GM18498 (cell line): ENCODE results near the gene DNAH5.

Experiments
- ATAC-seq: cut with Tn5 transposase; IDR thresholded peaks from one replicate; pipeline ENCODE4 v1.9.1; 2021; ENCODE audit warnings: mild to moderate bottlenecking, moderate library complexity; ENCODE audit not compliant: unreplicated experiment

The DNAH5 gene

DNA sequence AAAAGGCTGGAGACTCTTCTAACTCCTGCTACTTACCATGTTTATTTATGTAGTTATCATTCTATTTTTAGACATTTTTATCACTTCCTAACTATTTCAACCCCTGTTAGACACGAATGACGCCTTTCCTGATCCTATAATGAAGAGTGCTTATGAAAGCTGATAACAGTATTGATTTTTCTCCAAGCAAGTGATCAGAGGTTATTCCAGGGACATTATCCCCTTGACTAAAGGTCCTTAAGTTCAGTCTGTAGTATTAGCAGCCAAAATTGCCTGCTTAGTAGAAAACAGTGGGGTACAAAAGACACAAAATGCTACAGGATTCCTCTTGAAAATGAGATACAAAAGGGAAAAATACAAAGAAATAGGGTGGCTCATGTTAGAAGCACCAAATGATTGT lies 235.6 kb downstream of the DNAH5 start:
- no peak for ATAC-seq

DNA sequence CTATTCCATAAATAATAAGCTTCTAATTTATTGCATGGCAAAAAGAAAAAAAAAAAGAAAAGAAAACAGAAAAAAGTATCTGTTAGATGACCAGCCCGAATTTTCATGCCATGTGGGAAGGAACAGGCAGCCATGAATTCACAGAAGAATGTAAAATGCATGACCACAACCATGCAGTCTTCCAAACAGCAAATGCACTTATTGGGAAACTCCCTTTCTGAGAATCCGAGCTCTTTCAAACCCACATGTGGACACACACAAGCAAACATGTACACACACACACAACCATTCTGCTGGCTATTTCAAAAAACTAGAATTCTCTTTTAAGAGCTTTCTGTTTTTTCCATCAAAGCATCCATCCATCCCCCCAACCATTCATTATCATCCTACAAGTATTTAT lies 236.1 kb downstream of the DNAH5 start:
- ATAC-seq, result no peak

DNA sequence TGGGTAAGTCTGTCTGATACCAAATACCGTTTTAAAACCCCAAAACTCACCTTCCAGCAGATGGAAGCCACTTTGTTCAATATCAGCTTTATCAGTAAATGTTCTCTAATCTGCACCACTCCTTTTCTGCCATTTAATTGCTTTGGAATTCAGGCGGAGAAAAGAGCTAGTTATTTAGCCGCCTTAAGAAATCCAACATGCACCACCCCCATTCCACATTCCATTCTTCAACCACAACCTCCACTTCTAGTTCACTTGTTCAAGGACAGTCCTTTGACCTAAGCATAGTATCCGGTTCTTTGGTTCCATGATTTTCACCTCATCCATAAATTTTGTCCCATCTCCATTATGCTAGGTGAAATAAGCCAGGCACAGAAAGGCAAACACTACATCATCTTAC lies 240.1 kb downstream of the DNAH5 start:
- ATAC-seq, result no peak

DNA sequence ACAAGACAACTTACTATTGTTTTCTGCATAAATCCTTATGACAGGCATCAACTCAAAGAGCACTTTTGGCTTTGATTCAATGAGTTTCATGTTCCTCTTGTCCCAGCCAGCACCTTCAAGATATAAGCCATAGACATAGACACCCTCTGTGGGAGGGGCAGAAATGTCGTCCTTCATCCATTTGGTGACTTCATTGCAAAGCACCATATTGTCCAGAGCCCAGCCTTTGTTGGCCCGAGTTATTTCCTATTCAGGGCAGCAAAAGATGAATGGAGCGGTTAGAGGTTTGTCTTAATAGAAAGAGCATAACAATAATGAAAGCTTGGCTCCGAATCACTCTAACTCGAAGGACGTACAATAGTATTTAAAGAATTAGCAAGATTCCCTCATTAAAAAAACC lies 243.9 kb downstream of the DNAH5 start:
- no peak for ATAC-seq

DNA sequence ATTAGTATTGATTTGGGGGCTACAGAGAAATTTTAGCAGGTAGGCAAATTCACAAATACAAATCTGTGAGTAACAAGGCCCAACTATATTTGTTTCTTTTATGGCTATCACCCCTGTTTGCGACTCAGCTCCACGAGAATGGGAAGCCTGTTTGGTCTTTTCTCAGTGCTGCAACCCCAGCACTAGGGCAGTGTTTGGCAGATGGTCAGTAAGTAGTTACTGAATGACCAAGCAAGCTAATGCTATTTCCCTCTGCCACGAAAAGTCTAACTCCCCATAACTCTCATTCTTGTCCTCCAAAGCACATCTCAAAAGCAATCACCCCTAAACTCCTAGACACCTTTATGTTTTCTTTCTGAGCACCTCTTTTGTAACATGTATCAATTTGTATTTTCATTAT lies 245.6 kb downstream of the DNAH5 start:
- ATAC-seq, result no peak

DNA sequence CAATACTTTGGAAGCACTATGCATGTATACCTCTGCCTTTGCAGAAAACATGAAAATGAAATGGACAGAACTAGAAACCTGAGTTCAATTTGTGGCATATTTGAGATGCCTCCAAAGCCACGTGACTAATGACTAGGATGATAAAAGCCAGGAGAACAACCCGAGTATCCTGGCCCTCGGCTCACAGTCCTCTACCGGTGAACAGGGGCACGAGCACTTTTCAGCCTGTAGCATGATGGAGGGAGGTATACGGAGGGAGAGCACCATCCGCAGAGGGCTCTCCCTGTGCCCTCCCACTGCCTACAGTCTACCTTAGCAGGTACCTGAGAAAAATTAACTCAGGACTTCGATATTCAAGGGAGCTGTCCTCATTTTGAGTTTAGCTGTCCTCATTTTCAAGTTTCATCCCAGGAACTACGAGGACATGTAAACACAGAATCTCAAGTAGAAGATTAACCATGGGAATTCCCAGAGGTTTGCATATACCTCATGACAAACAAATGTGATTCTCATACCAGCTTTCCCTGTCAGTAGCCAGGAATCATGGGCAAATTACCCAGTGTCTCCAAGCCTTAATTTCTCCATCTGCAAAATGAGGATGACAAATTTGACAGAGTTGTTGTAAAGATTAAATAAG lies 249.3 kb downstream of the DNAH5 start:
- no peak for ATAC-seq

DNA sequence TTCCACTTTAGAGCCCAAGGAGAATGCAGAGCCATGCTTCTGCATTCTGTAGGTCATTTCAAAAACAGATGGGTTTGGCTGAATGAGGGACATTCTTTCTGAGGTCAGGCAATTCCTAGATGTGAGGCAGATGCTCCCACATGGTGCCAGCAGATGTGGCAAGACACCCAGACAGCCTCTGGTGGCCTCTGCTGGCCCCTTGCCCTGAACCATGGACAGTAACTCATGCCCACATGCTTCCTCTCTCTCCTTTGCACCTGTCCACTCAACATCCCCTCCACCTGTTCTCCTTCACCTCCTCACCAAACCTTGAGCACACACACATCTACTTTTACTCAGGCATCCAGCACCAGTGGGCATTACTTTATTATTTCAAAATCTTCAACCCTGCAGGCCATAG lies 252.3 kb downstream of the DNAH5 start:
- no peak for ATAC-seq

DNA sequence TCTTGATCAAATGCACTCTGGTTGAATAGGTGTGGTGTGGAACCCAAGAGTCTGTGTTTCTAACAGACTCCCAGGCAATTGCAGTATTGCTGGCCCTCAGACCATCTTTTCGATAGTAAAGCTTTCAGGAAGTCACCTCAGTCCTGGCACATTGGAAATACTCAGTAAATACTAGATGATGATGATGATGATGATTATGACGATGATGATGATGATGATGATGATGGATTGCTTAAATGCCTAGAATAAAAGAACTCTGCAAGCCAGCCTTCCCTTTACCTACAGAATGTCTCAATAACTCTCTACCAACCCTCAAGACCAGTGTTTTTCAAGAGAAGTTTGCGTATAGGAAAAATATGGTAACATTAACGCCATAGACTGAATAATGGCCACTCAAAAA lies 268.0 kb downstream of the DNAH5 start:
- no peak for ATAC-seq

DNA sequence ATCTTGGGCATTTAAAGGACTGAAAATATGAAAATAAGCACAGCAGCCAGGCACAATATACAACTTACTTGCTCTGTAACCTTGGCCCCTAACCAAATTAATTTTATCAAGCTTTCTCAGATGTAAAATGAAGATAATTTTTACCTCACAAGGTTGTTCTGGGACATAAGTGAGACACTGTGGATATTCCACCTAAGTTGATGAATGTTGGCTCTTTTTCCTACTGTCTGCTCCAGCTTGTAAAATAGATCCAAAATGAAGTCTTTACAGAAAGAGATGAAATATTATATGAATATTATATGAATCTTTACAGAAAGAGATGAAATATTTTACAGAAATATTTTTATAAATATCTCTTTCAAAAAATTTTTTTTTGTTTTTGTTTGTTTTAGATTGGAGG lies 270.1 kb downstream of the DNAH5 start:
- ATAC-seq, result no peak

DNA sequence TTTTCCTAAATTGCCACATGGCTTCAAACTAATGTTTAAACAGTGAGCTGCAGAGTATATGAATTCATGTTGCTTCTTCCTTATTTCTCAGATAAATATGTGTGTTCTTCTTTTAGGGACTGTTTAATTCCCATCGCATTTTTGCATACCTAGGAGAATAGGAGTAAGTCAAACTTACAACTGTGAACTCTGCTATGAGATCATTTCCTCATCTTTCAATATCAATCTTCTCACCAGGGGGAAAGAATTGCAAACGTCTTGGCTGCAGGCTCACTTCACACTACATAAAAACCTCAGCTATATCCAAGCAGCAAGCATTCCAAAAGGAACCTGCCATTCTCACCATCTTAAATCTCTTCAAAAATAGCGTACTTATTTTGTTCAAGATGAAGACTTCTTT lies 271.0 kb downstream of the DNAH5 start:
- ATAC-seq, result no peak

DNA sequence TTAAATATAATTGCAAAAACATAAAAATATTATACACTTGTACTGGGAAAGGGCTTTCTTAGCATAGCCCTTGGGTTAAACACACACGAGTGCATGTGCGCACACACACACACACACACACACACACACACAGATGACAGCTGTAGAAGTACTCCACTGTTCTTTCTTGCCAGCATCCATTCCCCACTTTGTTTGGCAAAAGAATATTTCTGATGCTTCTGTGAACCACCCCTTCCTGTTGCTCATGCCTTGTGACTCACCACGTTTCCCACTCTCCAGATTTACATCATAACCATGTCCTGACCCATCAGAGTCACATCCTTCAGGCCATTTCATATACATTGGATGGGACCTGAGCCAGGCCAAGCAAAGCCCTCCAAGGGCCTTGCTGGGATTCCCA lies 280.1 kb downstream of the DNAH5 start:
- ATAC-seq, result no peak

DNA sequence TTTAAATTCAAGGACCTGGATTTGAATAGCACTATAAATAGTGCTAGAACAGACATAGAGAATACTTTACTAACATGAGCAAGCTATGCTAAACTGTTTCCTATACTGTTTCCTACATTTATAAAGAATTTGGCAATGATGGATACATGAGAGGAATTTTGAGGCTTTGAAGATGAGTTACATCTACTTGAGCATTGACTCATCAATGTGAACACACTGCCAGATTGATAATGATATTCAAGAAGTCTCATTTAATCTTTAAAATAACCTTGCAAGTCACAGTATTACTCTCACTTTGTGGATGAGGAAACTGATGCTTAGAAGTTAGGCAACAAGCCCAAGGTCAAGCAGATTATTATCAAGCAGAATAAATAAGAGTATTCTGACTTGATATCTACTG lies 281.9 kb downstream of the DNAH5 start:
- no peak for ATAC-seq

DNA sequence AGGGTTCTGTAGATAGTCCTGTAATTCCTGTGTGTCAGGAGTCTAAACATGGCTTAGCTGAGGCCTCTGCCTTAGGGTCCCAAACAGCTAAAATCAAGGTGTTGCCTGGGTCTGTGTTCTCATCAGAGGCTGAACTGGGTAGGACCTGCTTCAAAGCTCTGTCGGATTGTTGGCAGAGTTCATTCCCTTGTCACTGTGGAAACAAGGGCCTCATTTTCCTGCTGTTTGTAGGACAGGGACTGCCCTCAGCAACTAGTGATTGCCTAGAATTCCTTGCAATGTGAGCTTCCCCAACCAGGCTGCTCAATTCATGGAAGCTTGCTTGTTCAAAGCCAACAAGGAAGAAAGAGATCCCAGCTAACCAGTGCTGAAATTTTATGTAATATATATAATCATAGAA lies 283.2 kb downstream of the DNAH5 start:
- no peak for ATAC-seq

DNA sequence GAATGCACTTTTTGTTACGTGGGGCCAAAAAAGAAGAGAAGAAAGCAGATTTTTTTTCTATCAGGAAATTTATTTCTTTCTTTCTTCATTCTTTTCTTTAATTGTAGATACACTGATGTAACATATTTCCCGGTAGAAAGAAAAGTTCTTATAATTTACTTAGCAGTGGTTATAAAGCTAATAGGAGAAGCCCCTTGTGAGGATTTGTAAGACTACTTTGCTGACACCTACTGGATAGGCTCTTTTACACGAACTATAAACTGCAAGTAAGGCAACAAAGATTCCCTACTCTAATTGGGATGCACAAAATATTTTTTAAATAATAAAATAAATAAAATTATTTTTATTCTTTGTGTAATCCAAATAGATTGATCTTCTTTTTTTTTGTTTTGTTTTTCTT lies 284.4 kb downstream of the DNAH5 start:
- no peak for ATAC-seq

DNA sequence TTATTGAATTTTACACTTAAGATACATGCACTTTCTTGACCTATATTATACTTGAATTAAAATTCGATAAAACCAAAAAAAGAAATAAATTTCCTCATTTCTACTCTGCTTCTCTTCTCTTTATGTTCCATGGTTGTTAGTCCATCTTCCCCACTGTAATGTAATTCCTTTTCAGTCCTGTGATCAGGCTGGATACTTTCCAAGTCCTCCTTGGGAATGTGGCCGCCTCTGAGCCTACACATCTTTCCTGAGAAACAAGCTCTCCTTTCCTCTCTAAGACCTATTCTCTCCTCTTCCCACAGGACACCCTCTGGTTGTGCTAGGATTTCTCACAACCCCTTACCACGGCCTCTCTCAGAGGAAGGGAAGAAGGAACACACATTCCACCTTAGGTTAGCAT lies 285.1 kb downstream of the DNAH5 start:
- ATAC-seq, result no peak

DNA sequence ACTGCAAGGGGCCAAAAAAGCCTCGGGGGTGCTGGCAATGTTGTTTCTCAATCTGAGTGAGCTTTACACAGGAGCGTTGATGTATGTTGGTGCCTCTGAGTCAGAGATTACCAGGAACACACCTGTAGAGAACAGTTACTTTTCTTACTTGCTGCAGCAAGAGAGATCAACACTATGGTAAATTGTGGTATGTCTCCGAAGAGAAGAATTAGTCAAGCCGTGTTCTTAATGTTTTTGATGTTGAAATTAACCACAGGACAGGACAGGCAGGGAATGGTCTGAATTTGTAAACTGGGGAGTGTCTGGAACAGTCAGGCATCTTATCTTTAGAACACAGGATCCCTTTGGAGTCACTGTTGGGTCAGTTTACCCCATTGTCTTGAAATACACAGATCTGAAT lies 285.7 kb downstream of the DNAH5 start:
- no peak for ATAC-seq

DNA sequence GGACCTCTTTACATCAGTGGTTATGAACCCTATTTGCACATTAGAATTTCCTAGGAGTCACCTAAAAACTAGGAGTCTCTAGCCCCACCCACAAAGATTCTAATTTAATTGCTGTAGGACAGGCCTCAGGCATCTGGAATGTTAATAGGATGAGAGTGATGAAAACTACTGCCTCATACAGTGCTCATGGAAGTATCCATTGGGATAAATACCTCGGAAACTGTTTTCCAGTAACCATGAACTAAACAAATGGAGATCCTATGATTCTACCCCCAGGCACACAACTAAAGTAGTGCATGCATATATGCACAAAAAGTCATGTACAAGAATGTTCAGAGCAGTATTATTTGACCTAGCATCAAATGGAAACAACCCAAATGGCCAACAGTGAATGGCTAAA lies 286.3 kb downstream of the DNAH5 start:
- ATAC-seq, result no peak

DNA sequence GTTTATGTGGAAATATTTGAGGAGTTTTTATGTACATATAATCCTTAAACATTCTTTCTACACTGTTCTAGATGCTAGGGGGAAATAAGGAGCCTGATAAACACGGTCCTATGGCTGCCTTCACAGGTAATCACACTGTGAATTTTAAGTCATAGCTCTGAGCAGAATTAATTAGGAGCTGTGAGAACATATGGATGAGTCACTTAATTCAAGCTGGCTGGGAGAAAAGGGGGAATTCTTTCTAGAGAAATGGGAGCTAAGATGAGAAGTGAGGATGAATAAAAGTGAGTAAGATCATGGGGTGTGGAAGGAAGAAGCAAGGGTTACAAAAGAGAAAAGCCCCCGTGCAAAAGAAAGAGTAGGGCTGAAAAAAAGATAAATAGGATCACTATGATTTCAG lies 290.8 kb downstream of the DNAH5 start:
- no peak for ATAC-seq

DNA sequence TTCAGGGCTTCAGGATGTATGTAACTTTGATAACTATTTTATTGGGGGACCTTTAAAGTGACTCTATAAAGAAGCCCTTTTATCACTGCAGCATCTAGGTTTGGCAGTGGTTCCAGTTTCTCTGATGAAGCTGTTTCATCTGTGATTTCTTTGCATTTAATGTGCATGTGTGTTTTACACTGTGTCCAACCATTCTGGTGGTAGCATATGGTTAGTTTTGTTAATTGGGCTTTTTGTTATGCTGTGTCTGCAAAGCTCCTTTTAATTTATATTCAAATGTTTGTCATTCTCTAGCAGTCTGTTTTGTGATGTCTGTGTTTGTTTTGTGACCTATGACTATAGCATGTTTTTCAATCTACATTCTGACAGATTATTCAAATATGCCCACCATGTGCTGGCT lies 294.8 kb downstream of the DNAH5 start:
- no peak for ATAC-seq

DNA sequence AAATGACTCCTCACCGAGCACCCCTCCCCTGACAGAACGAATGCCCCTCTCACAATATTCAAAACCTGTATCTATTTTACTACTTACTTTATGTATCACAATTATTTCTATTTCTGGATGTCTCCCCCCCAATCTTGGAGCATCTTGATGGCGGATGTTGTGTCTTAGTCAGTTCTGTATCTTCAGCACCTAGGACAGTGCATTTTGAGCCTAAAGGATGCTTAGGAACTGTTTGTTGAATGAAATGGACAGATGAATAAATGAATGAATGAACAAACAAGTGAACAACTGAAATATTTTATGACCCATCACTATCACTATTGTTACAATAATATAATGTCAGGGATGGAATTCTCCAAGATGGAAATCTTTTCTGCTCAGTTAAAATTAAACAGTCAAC lies 295.7 kb downstream of the DNAH5 start:
- no peak for ATAC-seq

DNA sequence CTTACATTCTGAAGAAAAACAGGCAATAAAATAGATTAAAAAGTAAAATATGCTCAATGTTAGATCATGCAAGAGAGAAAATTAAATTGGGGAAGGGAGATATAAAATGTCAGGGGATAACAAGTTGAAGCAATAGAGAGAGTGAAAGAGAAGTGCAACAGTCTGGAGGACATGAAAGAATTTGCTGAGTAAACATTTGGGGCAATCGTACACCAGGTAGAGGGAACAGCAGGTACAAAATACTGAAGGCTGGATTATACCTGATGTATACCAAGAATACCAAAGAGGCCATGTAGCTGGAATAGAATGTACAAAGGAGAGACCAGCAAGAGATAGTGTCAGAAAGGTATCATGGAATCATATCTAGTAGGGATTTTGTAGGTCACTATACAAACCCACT lies 300.8 kb downstream of the DNAH5 start:
- ATAC-seq, result no peak

DNA sequence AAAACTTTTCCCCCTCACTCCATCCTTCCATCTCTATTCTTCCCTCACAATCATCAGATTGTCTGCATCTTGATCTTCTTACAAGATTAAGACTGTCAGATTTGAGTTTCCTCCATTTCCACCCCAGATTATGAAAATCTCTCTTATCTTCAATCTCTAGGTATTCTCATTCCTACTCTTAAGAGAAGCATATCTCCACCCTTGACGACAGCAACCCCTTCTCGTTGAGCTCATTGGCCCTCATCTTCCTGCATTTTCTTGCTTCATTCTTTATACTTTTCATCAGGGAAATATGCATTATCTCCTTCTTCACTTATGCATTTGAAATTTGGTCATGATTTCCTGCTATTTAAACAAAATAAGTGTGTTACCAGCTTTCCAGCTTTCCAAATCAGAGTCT lies 301.3 kb downstream of the DNAH5 start:
- ATAC-seq, result no peak
